Natural killer cell (primary cell): ENCODE results near the gene TRIM54. TPM values are rescaled to one million over a fixed set of nuclear protein-coding genes. Genes with fewer than 3 reads are reported as not detected.

Source experiments
- ATAC-seq, 3 donors: fragments of 150-1000 bp in 2 of 3; fragments of 200-7000 bp in 1 of 3; cut with Tn5 transposase; 1 replicate in 1 of 3; 2 replicates in 2 of 3; pipeline ENCODE4 v1.10.0; 2021; ENCODE audit warnings: mild to moderate bottlenecking in 2 of 3, moderate library complexity in 2 of 3
- DNase-seq, 2 donors: peaks; one replicate each; pipeline versions ENCODE4 v3.0.0 to v3.0.0-alpha.2; 2013 to 2021; ENCODE audit warnings: mixed read lengths in 1 of 2
- H3K27ac ChIP-seq: one replicate; pipeline ENCODE4 v1.5.1; 2013; ENCODE audit warnings: mild to moderate bottlenecking, low read length
- H3K27me3 ChIP-seq: one replicate; pipeline ENCODE4 v1.6.1; 2013; ENCODE audit warnings: low read length; ENCODE audit not compliant: control insufficient read depth, insufficient read depth
- H3K36me3 ChIP-seq: one replicate; pipeline ENCODE4 v1.6.1; 2013; ENCODE audit warnings: low read length; ENCODE audit not compliant: control insufficient read depth, insufficient read depth
- H3K4me1 ChIP-seq: one replicate; pipeline ENCODE4 v1.6.1; 2013; ENCODE audit warnings: low read length; ENCODE audit not compliant: control insufficient read depth, insufficient read depth
- H3K4me3 ChIP-seq: one replicate; pipeline ENCODE4 v1.5.1; 2013; ENCODE audit warnings: low read length
- H3K9me3 ChIP-seq: one replicate; pipeline ENCODE4 v1.6.1; 2013; ENCODE audit warnings: low read length; ENCODE audit not compliant: control insufficient read depth, insufficient read depth
- H3K27ac Mint-ChIP-seq, 2 donors: one replicate each; pipeline ENCODE4 v1.8.0; 2022; ENCODE audit warnings: mild to moderate bottlenecking in 2 of 2, mixed read lengths in 2 of 2, moderate library complexity in 1 of 2
- H3K27me3 Mint-ChIP-seq, 2 donors: one replicate each; pipeline ENCODE4 v1.8.0; 2022; ENCODE audit warnings: low read depth in 2 of 2, mixed read lengths in 2 of 2
- H3K36me3 Mint-ChIP-seq: one replicate; pipeline ENCODE4 v1.8.0; 2022; ENCODE audit warnings: mixed read lengths
- H3K4me1 Mint-ChIP-seq, 2 donors: one replicate each; pipeline ENCODE4 v1.8.0; 2022; ENCODE audit warnings: mixed read lengths in 2 of 2
- H3K4me3 Mint-ChIP-seq: one replicate; pipeline ENCODE4 v1.8.0; 2022; ENCODE audit warnings: mild to moderate bottlenecking, moderate library complexity, mixed read lengths
- H3K9me3 Mint-ChIP-seq, 2 donors: one replicate each; pipeline ENCODE4 v1.8.0; 2022; ENCODE audit warnings: mixed read lengths in 2 of 2
- WGBS: methylation state at CpG from one replicate; pipeline ENCODE4 v1.1.7; 2013; ENCODE audit warnings: missing lambda C conversion rate; ENCODE audit not compliant: insufficient coverage; 5-methylcytosine and 5-hydroxymethylcytosine counted together
- intact Hi-C: fragments of 100-400 bp; cut with micrococcal nuclease; formaldehyde crosslinking; loops from one replicate; pipeline ENCODE4 v1.14.2; 2022
- total RNA-seq, 4 donors: library from RNA; stranded (reverse); fragments of 120-200 nt in 1 of 4; gene quantifications; one replicate each; pipeline versions ENCODE4 v1.2.3 to v1.2.4, GENCODE V29; 2013 to 2022
- TF ChIP-seq, protein P1 (sequence below): fragments of 200-600 bp; IDR thresholded peaks from one replicate; pipeline ENCODE4 v1.8.0; 2022; ENCODE audit warnings: antibody characterized with exemption

TRIM54 gene
- total RNA-seq, 3 donors from 2014 or later (not counting 1 experiment from before 2014, with no cell fraction given) = 0.18 to 0.21 TPM; not detected in 1

- Mint-ChIP-seq H3K27me3 (peaks cover 5 to 6% of the 10 kb centered on the region in 2 donors), H3K4me3 (peak overlapping the region; percentile 29), H3K9me3 (no peaks in the 10 kb centered on the region), H3K36me3 (no peaks in the 10 kb centered on the region), H3K4me1 (peaks cover 0 to 12% of the 10 kb centered on the region in 2 donors), H3K27ac (no peak overlapping the region)
- TF ChIP-seq, protein P1, sequence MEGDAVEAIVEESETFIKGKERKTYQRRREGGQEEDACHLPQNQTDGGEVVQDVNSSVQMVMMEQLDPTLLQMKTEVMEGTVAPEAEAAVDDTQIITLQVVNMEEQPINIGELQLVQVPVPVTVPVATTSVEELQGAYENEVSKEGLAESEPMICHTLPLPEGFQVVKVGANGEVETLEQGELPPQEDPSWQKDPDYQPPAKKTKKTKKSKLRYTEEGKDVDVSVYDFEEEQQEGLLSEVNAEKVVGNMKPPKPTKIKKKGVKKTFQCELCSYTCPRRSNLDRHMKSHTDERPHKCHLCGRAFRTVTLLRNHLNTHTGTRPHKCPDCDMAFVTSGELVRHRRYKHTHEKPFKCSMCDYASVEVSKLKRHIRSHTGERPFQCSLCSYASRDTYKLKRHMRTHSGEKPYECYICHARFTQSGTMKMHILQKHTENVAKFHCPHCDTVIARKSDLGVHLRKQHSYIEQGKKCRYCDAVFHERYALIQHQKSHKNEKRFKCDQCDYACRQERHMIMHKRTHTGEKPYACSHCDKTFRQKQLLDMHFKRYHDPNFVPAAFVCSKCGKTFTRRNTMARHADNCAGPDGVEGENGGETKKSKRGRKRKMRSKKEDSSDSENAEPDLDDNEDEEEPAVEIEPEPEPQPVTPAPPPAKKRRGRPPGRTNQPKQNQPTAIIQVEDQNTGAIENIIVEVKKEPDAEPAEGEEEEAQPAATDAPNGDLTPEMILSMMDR = no peak
- Histone ChIP-seq H3K36me3 (no peaks in the 10 kb centered on the region), H3K27ac (no peak overlapping the region), H3K4me3 (no peak overlapping the region), H3K4me1 (peaks cover 20% of the 10 kb centered on the region), H3K9me3 (no peaks in the 10 kb centered on the region), H3K27me3 (peaks cover 11% of the 10 kb centered on the region)
- whole genome bisulfite sequencing = 92% methylated on average over 12 of the region's 13 CpGs
- intact Hi-C loops = no loop called here
- ATAC-seq (no peak), DNase-seq (no peak)
Measured at GRCh38 chr2:27304488-27305240, 22.4 kb downstream of the TRIM54 start.

GRCh38 chr2:27305516-27305915 is 23.3 kb downstream of the TRIM54 start:
- Mint-ChIP-seq H3K27ac (no peak overlapping the region), H3K36me3 (no peaks in the 10 kb centered on the region), H3K9me3 (no peaks in the 10 kb centered on the region), H3K4me1 (peaks cover 0 to 12% of the 10 kb centered on the region in 2 donors), H3K27me3 (peaks cover 5 to 6% of the 10 kb centered on the region in 2 donors), H3K4me3 (peak overlapping the region; percentile 51)
- H3K4me3 ChIP-seq = no peak overlapping the region
- intact Hi-C loops = no loop called here
- no peaks in the 10 kb centered on the region for H3K9me3 ChIP-seq
- TF ChIP-seq, protein P1 = no peak
- DNase-seq = no peak
- no peaks in the 10 kb centered on the region for H3K36me3 ChIP-seq
- no peak overlapping the region for H3K27ac ChIP-seq
- peaks cover 11% of the 10 kb centered on the region for H3K27me3 ChIP-seq
- peaks cover 20% of the 10 kb centered on the region for H3K4me1 ChIP-seq
- 95% methylated on average over 16 of the region's 16 CpGs for WGBS
- ATAC-seq = no peak

DNA sequence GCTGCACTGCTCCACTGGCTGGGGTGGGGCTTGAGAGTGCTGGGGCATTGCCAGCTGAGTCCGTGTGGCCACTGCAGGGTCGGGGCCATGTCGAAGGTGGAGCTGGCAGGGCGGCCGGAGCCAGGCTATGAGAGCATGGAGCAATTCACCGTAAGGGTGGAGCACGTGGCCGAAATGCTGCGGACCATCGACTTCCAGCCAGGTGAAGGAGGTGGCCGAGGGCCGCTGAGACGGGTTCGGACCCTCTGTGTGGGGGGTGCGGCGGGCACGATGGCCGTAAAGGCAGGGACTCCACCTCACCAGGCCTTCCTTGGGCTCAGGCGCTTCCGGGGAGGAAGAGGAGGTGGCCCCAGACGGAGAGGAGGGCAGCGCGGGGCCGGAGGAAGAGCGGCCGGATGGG is 23.9 kb downstream of the TRIM54 start:
- H3K36me3 ChIP-seq = no peaks in the 10 kb centered on the region
- peak overlapping the region; percentile 26 for H3K4me3 ChIP-seq
- no peaks in the 10 kb centered on the region for H3K9me3 ChIP-seq
- DNase-seq (no peak), ATAC-seq (peak in 2 of 3 donors; percentile 11 to 27)
- Mint-ChIP-seq H3K27ac (peak overlapping the region in 1 of 2 donors; percentile 36), H3K36me3 (no peaks in the 10 kb centered on the region), H3K4me1 (peaks cover 0 to 12% of the 10 kb centered on the region in 2 donors), H3K9me3 (no peaks in the 10 kb centered on the region), H3K4me3 (peak overlapping the region; percentile 66), H3K27me3 (peaks cover 5 to 6% of the 10 kb centered on the region in 2 donors)
- H3K4me1 ChIP-seq = peaks cover 20% of the 10 kb centered on the region
- TF ChIP-seq, protein P1 = no peak
- no peak overlapping the region for H3K27ac ChIP-seq
- H3K27me3 ChIP-seq = peaks cover 11% of the 10 kb centered on the region
- WGBS = 38% methylated on average over 26 of the region's 26 CpGs
- intact Hi-C loops = no loop called here
